A549 treated with Hydrocortisone at 1 μM for 4 hours (cell line): ENCODE measurements around the gene CREM. TPM values are rescaled to one million over a fixed set of nuclear protein-coding genes. Genes with fewer than 3 reads are reported as not detected.

Source experiments
- total RNA-seq: library from RNA; stranded (reverse); fragments of 200-300 nt; extraction: Qiagen RNA extraction; gene quantifications from 5 replicates; pipeline ENCODE4 v1.2.3, GENCODE V29; 2022

Gene CREM
- 30.2 to 33.6 TPM (median 33.1 TPM) in 5 replicates for total RNA-seq

GRCh38 chr10:35126530-35127288, at the start of gene CREM:
TSS of gene CREM (plus strand) at chr10:35126846. CDS start at chr10:35137836, 10,990 bp downstream.

GRCh38 chr10:35090162-35090954, 36.3 kb upstream of the CREM start, which contains the start of gene CUL2:
TSS of gene CUL2 (minus strand) at chr10:35090341. CDS start at chr10:35071317, 19,024 bp downstream.

Other genes starting within 250 kb of the CREM start
- 21.1 to 27.7 TPM (median 23.6 TPM) in 5 replicates for gene CUL2, start 36.5 kb upstream of the CREM start, total RNA-seq
- gene CCNY, start 209.7 kb downstream of the CREM start, total RNA-seq, result 45.6 to 64.8 TPM (median 52.8 TPM) in 5 replicates